Ovary (tissue), 3 donors: ENCODE measurements around the gene SPP1.

Experiments used
- CTCF ChIP-seq, 3 donors: fragments of 450-650 bp in 2 of 3; fragments of 200-600 bp in 1 of 3; IDR thresholded peaks; one replicate each; pipeline versions ENCODE4 v1.5.1 to v1.8.0; 2016 to 2022; ENCODE audit warnings: antibody characterized with exemption in 3 of 3, mild to moderate bottlenecking in 1 of 3
- POLR2A ChIP-seq: fragments of 450-650 bp; IDR thresholded peaks from one replicate; pipeline ENCODE4 v1.6.1; 2017; ENCODE audit warnings: antibody characterized with exemption, mild to moderate bottlenecking, moderate library complexity
- donor health status: DM: no; HTN: no; CAD: no.

GRCh38 chr4:88015659-88016295 is 40.3 kb downstream of the SPP1 start:
- TF ChIP-seq CTCF (IDR thresholded peaks at IDR 0.05) (no peak), POLR2A (no peak)
